GM23338 (cell line): ENCODE results near the gene ADGRF1.

Experiments used
- CTCF ChIP-seq, 2 experiments: fragments of 200-600 bp in 1 of 2; sonication (generic) in 1 of 2; conservative IDR thresholded peaks; 2 replicates each; pipeline versions ENCODE4 v1.5.1 to v1.6.1; 2016 to 2017; ENCODE audit warnings: antibody characterized with exemption in 2 of 2, low read depth in 2 of 2, mild to moderate bottlenecking in 2 of 2, moderate library complexity in 1 of 2
- ETS1 ChIP-seq: IDR thresholded peaks from 2 replicates; pipeline ENCODE4 v1.6.1; 2016; ENCODE audit warnings: antibody characterized with exemption
- EZH2 ChIP-seq: fragments of 200-600 bp; sonication (generic); IDR thresholded peaks from one replicate; pipeline ENCODE4 v1.8.0; 2017; ENCODE audit warnings: antibody characterized with exemption, mild to moderate bottlenecking, low read depth; ENCODE audit not compliant: unreplicated experiment
- EZH2phosphoT487 ChIP-seq: fragments of 200-600 bp; sonication (generic); IDR thresholded peaks from one replicate; pipeline ENCODE4 v1.8.1; 2018; ENCODE audit warnings: antibody characterized with exemption; ENCODE audit not compliant: unreplicated experiment
- POLR2AphosphoS5 ChIP-seq: IDR thresholded peaks from 2 replicates; pipeline ENCODE4 v1.6.1; 2016; ENCODE audit warnings: antibody characterized with exemption, low read depth
- REST ChIP-seq: IDR thresholded peaks from one replicate; pipeline ENCODE4 v1.6.1; 2018; ENCODE audit warnings: antibody characterized with exemption; ENCODE audit not compliant: unreplicated experiment

- TF ChIP-seq POLR2AphosphoS5 = no peak
- no peak for TF ChIP-seq REST
- no peak for TF ChIP-seq EZH2
- no peak for TF ChIP-seq CTCF (conservative IDR thresholded peaks at IDR 0.05; ENCODE audit: low read depth in 2 of 2)
- no peak for TF ChIP-seq EZH2phosphoT487
- TF ChIP-seq ETS1 = no peak
Measured at GRCh38 chr6:47044397-47044796, 2.3 kb upstream of the ADGRF1 start.
